ENCODE data around the gene MCRIP2.

- TF ChIP-seq, protein P1, sequence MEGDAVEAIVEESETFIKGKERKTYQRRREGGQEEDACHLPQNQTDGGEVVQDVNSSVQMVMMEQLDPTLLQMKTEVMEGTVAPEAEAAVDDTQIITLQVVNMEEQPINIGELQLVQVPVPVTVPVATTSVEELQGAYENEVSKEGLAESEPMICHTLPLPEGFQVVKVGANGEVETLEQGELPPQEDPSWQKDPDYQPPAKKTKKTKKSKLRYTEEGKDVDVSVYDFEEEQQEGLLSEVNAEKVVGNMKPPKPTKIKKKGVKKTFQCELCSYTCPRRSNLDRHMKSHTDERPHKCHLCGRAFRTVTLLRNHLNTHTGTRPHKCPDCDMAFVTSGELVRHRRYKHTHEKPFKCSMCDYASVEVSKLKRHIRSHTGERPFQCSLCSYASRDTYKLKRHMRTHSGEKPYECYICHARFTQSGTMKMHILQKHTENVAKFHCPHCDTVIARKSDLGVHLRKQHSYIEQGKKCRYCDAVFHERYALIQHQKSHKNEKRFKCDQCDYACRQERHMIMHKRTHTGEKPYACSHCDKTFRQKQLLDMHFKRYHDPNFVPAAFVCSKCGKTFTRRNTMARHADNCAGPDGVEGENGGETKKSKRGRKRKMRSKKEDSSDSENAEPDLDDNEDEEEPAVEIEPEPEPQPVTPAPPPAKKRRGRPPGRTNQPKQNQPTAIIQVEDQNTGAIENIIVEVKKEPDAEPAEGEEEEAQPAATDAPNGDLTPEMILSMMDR (IDR thresholded peaks at IDR 0.05; ENCODE audit: insufficient read depth, low read length): no peak
- no peak for TF ChIP-seq REST (IDR thresholded peaks at IDR 0.05; ENCODE audit: insufficient replicate concordance, low read depth)
These were observed 41.1 kb downstream of the MCRIP2 start for GRCh38 chr16:682493-683395.

All from HL-60 (cell line).